Transverse colon (tissue), 4 donors: ENCODE results near the gene SPRN. TPM values are rescaled to one million over a fixed set of nuclear protein-coding genes. Genes with fewer than 3 reads are reported as not detected.

ENCODE experiments used
- DNase-seq: peaks from one replicate; pipeline ENCODE4 v3.0.0-alpha.2; 2019
- H3K27ac ChIP-seq, 4 donors: fragments of 200-600 bp; sonication (generic); 2 replicates each; pipeline ENCODE4 v1.5.1; 2016 to 2018; ENCODE audit warnings: inconsistent platforms in 4 of 4
- H3K27me3 ChIP-seq: fragments of 200-600 bp; sonication (generic); 2 replicates; pipeline ENCODE4 v1.5.1; 2017; ENCODE audit warnings: inconsistent platforms
- H3K36me3 ChIP-seq, 4 donors: fragments of 200-600 bp; sonication (generic); 2 replicates each; pipeline ENCODE4 v1.5.1; 2017 to 2019; ENCODE audit warnings: inconsistent platforms in 4 of 4
- H3K4me1 ChIP-seq, 4 donors: fragments of 200-600 bp; sonication (generic); 2 replicates each; pipeline ENCODE4 v1.5.1; 2017 to 2020; ENCODE audit warnings: inconsistent platforms in 4 of 4
- H3K4me3 ChIP-seq, 4 donors: fragments of 200-600 bp; sonication (generic); 1 replicate in 1 of 4; 2 replicates in 3 of 4; pipeline versions ENCODE4 v1.5.1 to v1.6.1; 2017 to 2019; ENCODE audit warnings: inconsistent platforms in 4 of 4
- H3K9me3 ChIP-seq, 2 donors: fragments of 200-600 bp; sonication (generic); 2 replicates each; pipeline ENCODE4 v1.5.1; 2017 to 2019; ENCODE audit warnings: inconsistent platforms in 2 of 2
- EP300 ChIP-seq: sonication (generic); formaldehyde crosslinking; IDR thresholded peaks from one replicate; pipeline ENCODE4 v1.6.1; 2017; ENCODE audit warnings: antibody characterized with exemption, low read depth
- POLR2A ChIP-seq: fragments of 450-650 bp; IDR thresholded peaks from one replicate; pipeline ENCODE4 v1.6.1; 2016; ENCODE audit warnings: antibody characterized with exemption, mild to moderate bottlenecking, moderate library complexity
- POLR2AphosphoS5 ChIP-seq, 3 donors: sonication (generic); formaldehyde crosslinking; IDR thresholded peaks; one replicate each; pipeline ENCODE4 v1.6.1; 2016; ENCODE audit warnings: antibody characterized with exemption in 3 of 3
- WGBS, 2 donors: methylation state at CpG; one replicate each; pipeline ENCODE4 v1.1.5; 2018; ENCODE audit warnings: low coverage in 1 of 2; 5-methylcytosine and 5-hydroxymethylcytosine counted together
- in situ Hi-C, 4 donors: fragments of 200-750 bp; cut with MboI; loops; one replicate each; pipeline versions ENCODE4 v1.15.0 to v1.15.1; 2017; ENCODE audit warnings: low sequenced_read_pairs in 3 of 4, low pct_ligation_motif_present in 1 of 4, low pct_unique_long_range_greater_than_20kb in 1 of 4
- intact Hi-C: fragments of 100-400 bp; cut with DNase I; formaldehyde crosslinking; loops from one replicate; pipeline ENCODE4 v1.15.1; 2023; ENCODE audit warnings: low total_unique reads
- total RNA-seq, 4 donors: library from RNA; depleted of rRNA; stranded (reverse); fragments of >200 nt; gene quantifications; one replicate each; pipeline ENCODE4 v1.1.0, GENCODE V29; 2016
- TF ChIP-seq, protein P1 (sequence below), 5 experiments: fragments of 200-600 bp in 3 of 5; fragments of 450-650 bp in 2 of 5; sonication (generic) in 3 of 5; IDR thresholded peaks; 1 replicate in 2 of 5; 2 replicates in 3 of 5; pipeline ENCODE4 v1.5.1; 2016 to 2017; ENCODE audit warnings: antibody characterized with exemption in 5 of 5, inconsistent platforms in 3 of 5, mild to moderate bottlenecking in 2 of 5, moderate library complexity in 1 of 5

The SPRN gene
- total RNA-seq, 4 donors from 2014 or later: not detected

DNA sequence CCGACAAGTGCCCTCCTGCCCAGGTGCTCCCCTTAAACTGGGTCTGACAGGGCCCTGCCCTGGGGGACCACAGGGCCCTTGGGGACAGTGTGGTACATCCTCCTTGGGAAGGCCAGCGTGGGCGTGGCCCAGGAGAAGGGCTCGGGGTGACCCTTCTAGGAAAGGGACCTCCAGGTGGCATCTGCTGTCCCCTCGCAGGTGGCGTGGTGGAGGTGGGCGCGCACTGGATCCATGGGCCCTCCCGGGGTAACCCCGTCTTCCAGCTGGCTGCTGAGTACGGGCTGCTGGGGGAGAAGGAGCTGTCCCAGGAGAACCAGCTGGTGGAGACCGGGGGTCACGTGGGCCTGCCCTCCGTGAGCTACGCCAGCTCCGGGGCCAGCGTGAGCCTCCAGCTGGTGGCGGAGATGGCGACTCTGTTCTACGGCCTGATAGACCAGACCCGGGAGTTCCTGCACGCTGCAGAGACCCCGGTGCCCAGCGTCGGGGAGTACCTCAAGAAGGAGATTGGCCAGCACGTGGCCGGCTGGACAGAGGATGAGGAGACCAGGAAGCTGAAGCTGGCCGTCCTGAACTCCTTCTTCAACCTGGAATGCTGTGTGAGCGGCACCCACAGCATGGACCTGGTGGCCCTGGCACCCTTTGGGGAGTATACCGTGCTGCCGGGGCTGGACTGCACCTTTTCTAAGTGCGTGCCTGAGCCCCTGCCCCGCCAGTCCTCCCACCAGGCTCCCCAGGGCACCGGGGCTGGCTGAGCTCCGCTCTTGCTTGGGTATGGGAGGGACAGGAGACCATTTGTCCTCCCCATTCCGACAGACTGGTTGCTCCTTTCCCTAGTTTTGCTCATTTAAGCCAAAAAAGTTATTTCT, 44.4 kb downstream of the SPRN start:
- Histone ChIP-seq H3K27me3 (no peaks in the 10 kb centered on the region), H3K27ac (peak overlapping the region; percentile 82 to 89 (median 84)), H3K4me1 (peaks cover 10 to 22% (median 18%) of the 10 kb centered on the region in 4 donors), H3K9me3 (no peaks in the 10 kb centered on the region), H3K36me3 (no peaks in the 10 kb centered on the region), H3K4me3 (peak overlapping the region; percentile 51 to 94 (median 64))
- 82% methylated on average over 35 of the region's 36 CpGs; no CpG with 5 or more reads in 1 of the 2 donors for WGBS, 2 donors
- intact Hi-C loops: no loop called here
- no peak for DNase-seq
- TF ChIP-seq POLR2A (no peak), POLR2AphosphoS5 (IDR thresholded peaks at IDR 0.05) (no peak), EP300 (no peak)
- TF ChIP-seq, protein P1, sequence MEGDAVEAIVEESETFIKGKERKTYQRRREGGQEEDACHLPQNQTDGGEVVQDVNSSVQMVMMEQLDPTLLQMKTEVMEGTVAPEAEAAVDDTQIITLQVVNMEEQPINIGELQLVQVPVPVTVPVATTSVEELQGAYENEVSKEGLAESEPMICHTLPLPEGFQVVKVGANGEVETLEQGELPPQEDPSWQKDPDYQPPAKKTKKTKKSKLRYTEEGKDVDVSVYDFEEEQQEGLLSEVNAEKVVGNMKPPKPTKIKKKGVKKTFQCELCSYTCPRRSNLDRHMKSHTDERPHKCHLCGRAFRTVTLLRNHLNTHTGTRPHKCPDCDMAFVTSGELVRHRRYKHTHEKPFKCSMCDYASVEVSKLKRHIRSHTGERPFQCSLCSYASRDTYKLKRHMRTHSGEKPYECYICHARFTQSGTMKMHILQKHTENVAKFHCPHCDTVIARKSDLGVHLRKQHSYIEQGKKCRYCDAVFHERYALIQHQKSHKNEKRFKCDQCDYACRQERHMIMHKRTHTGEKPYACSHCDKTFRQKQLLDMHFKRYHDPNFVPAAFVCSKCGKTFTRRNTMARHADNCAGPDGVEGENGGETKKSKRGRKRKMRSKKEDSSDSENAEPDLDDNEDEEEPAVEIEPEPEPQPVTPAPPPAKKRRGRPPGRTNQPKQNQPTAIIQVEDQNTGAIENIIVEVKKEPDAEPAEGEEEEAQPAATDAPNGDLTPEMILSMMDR (IDR thresholded peaks at IDR 0.05): no peak
- in situ Hi-C loops: loop anchor here in 1 of 4 donors (10.0 kb wide), 1 partner anchor 65 kb away; no protein-coding TSS in a partner anchor

DNA sequence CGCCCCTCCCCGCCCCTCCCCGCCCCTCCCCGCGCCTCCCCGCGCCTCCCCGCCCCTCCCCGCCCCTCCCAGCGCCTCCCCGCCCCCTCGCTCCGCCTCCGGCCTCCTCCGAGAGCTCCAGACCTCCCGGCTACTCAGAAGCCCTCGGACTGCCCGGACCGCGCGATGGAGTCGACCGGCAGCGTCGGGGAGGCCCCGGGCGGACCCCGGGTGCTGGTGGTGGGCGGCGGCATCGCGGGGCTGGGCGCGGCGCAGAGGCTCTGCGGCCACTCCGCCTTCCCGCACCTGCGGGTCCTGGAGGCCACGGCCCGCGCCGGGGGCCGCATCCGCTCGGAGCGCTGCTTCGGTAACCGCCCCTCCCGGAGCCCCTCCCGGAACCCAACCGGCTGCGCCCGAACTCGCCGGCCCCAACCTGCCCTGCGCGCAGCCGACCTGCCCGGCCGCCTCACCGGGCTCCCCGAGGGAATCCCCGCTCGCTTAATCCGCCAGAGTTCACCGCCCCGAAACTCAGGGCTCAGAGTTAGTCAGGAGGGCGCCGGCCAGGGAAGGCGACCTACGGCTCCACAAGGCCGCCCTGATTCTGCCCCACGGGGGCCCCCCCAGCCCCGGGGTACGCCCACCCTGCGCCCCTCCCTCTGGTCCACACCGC, 45.1 kb downstream of the SPRN start, which contains the start of gene PAOX:
Gene PAOX (plus strand): TSS at position 111 of the 649 bp plus-strand sequence. CDS start 55 bp downstream, at position 166.
- in situ Hi-C loops: no loop called here
- TF ChIP-seq, protein P1 (IDR thresholded peaks at IDR 0.05): no peak
- TF ChIP-seq POLR2AphosphoS5 (IDR thresholded peaks at IDR 0.05) (peak in 1 of 3 donors; percentile 9), POLR2A (peak; percentile 14)
- peaks cover 10 to 25% (median 20%) of the 10 kb centered on the region in 4 donors for H3K4me1 ChIP-seq
- no peaks in the 10 kb centered on the region for H3K36me3 ChIP-seq
- intact Hi-C loops: no loop called here
- H3K27ac ChIP-seq: peak within 1 kb of the TSS; percentile 86 to 94 (median 90)
- whole genome bisulfite sequencing, 2 donors: 1% methylated on average over 36 of the region's 78 CpGs; no CpG with 5 or more reads in 1 of the 2 donors
- peak; percentile 77 for DNase-seq
- no peaks in the 10 kb centered on the region for H3K27me3 ChIP-seq
- H3K9me3 ChIP-seq: no peaks in the 10 kb centered on the region
- peak within 1 kb of the TSS; percentile 55 to 94 (median 69) for H3K4me3 ChIP-seq

DNA sequence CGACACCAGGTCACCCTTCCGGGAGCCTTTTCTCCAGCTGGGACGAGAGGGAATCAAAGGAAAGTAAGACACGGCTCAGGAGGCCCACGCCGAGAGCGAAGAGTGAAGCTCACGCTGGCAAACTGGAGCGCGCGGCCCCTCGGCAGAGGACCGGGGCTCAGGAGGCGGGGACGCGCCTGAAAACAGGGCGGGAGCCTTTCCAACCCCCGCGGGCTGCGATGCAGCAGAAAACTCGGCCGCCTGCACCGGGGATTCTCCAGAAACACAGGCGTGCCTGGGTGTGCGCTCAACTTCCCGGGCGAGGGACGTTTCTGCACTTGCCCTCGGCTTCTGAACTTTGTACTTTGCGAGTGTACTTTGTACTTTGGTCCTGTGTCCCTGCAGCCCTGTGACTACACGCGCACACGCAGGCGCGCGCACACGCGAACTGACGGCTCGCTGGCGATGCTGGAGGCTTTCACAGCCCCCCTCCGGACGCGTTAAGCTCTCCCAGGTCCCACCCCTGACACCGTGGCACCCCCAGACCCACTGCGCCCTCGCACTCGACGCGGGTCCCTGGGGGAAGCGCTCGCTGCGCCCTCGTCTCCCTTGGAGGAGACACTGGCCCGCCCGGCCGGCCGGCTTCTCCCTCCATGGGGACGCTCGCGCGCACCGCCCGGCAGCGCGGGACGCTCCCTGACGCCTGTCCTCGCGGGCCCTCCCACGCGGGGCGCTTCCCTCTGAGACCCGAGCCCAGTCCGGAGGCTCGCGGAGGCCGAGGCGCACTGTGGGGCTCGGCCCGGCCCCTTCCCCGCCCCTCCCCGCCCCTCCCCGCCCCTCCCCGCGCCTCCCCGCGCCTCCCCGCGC, 46.0 kb downstream of the SPRN start:
- Histone ChIP-seq H3K9me3 (no peaks in the 10 kb centered on the region), H3K36me3 (no peaks in the 10 kb centered on the region), H3K4me3 (peak overlapping the region; percentile 55 to 94 (median 69)), H3K27me3 (no peaks in the 10 kb centered on the region), H3K27ac (peak overlapping the region; percentile 86 to 94 (median 90)), H3K4me1 (peaks cover 10 to 32% (median 25%) of the 10 kb centered on the region in 4 donors)
- peak; percentile 80 for DNase-seq
- TF ChIP-seq, protein P1 (IDR thresholded peaks at IDR 0.05): no peak
- TF ChIP-seq POLR2AphosphoS5 (IDR thresholded peaks at IDR 0.05) (peak; percentile 2 to 70 (median 46)), POLR2A (peak; percentile 60), EP300 (no peak)
- intact Hi-C loops: no loop called here
- in situ Hi-C loops: no loop called here
- WGBS, 2 donors: 1% methylated on average over 54 of the region's 90 CpGs; no CpG with 5 or more reads in 1 of the 2 donors
